Neural progenitor cell (in vitro differentiated cells): ENCODE results near the gene KMT5C. TPM values are rescaled to one million over a fixed set of nuclear protein-coding genes. Genes with fewer than 3 reads are reported as not detected.
A peak's percentile ranks its signal among the peaks of the same experiment; 100 is the strongest.

Experiments used
- DNase-seq: peaks from one replicate; pipeline ENCODE4 v3.0.0-alpha.2; 2016; ENCODE audit warnings: low spot score
- H2AFZ ChIP-seq: fragments of 200-600 bp; sonication (generic); replicated peaks from 2 replicates; pipeline ENCODE4 v1.6.1; 2016; ENCODE audit warnings: antibody characterized with exemption
- H3F3A ChIP-seq: fragments of 200-600 bp; sonication (generic); 2 replicates; pipeline ENCODE4 v1.6.1; 2016; ENCODE audit warnings: antibody characterized with exemption, low read depth
- H3K27ac ChIP-seq: fragments of 200-600 bp; sonication (generic); 2 replicates; pipeline ENCODE4 v1.5.1; 2016; ENCODE audit warnings: mild to moderate bottlenecking
- H3K27me3 ChIP-seq: fragments of 200-600 bp; sonication (generic); 2 replicates; pipeline ENCODE4 v1.6.1; 2016; ENCODE audit warnings: mild to moderate bottlenecking, moderate library complexity
- H3K36me3 ChIP-seq: fragments of 200-600 bp; sonication (generic); 2 replicates; pipeline ENCODE4 v1.5.1; 2016
- H3K4me1 ChIP-seq: fragments of 200-600 bp; sonication (generic); 2 replicates; pipeline ENCODE4 v1.6.1; 2016; ENCODE audit warnings: mixed run types
- H3K4me2 ChIP-seq: fragments of 200-600 bp; sonication (generic); 2 replicates; pipeline ENCODE4 v1.6.1; 2016
- H3K4me3 ChIP-seq: fragments of 200-600 bp; sonication (generic); 2 replicates; pipeline ENCODE4 v1.5.1; 2016
- H3K79me2 ChIP-seq: fragments of 200-600 bp; sonication (generic); 2 replicates; pipeline ENCODE4 v1.6.1; 2016; ENCODE audit warnings: low read depth
- H3K9ac ChIP-seq: fragments of 200-600 bp; sonication (generic); 2 replicates; pipeline ENCODE4 v1.6.1; 2016
- H3K9me3 ChIP-seq: fragments of 200-600 bp; sonication (generic); 2 replicates; pipeline ENCODE4 v1.5.1; 2016; ENCODE audit warnings: low read depth
- H4K20me1 ChIP-seq: fragments of 200-600 bp; sonication (generic); 2 replicates; pipeline ENCODE4 v1.6.1; 2016; ENCODE audit warnings: low read depth
- H3K27ac Mint-ChIP-seq: 3 replicates; pipeline ENCODE4 v1.8.0; 2021; ENCODE audit warnings: mixed read lengths
- H3K27me3 Mint-ChIP-seq: 2 replicates; pipeline ENCODE4 v1.8.0; 2022; ENCODE audit warnings: low read depth, mild to moderate bottlenecking, inconsistent platforms, moderate library complexity, mixed read lengths; ENCODE audit not compliant: insufficient read depth
- H3K36me3 Mint-ChIP-seq: 3 replicates; pipeline ENCODE4 v1.8.0; 2021; ENCODE audit warnings: mixed read lengths
- H3K4me1 Mint-ChIP-seq: 3 replicates; pipeline ENCODE4 v1.8.0; 2021; ENCODE audit warnings: mixed read lengths
- H3K4me3 Mint-ChIP-seq: 3 replicates; pipeline ENCODE4 v1.8.0; 2021; ENCODE audit warnings: mild to moderate bottlenecking, moderate library complexity, mixed read lengths
- H3K9me3 Mint-ChIP-seq: 3 replicates; pipeline ENCODE4 v1.8.0; 2020; ENCODE audit warnings: mixed read lengths
- CTCF ChIP-seq: fragments of 200-600 bp; sonication (generic); IDR thresholded peaks from 2 replicates; pipeline ENCODE4 v1.5.1; 2017; ENCODE audit warnings: antibody characterized with exemption, mild to moderate bottlenecking
- EZH2 ChIP-seq: fragments of 200-600 bp; sonication (generic); IDR thresholded peaks from 2 replicates; pipeline ENCODE4 v1.6.1; 2017; ENCODE audit warnings: antibody characterized with exemption, mild to moderate bottlenecking, moderate library complexity
- EZH2phosphoT487 ChIP-seq: fragments of 200-600 bp; sonication (generic); IDR thresholded peaks from 2 replicates; pipeline ENCODE4 v1.6.1; 2017; ENCODE audit warnings: antibody characterized with exemption
- total RNA-seq: library from RNA; depleted of rRNA; stranded (reverse); fragments of >200 nt; gene quantifications from 2 replicates; pipeline ENCODE4 v1.2.3, GENCODE V29; 2015; ENCODE audit warnings: low replicate concordance

The KMT5C gene
- total RNA-seq, 1 donor from 2014 or later, result 21.1 TPM

- Histone ChIP-seq H3F3A (peaks cover 19% of the 10 kb centered on the region), H3K79me2 (no peaks in the 10 kb centered on the region), H3K27me3 (peaks cover 80% of the 10 kb centered on the region), H3K27ac (no peak within 1 kb of the TSS), H2AFZ (peak within 1 kb of the TSS; percentile 89), H3K9ac (no peak within 1 kb of the TSS), H3K9me3 (no peaks in the 10 kb centered on the region), H3K4me3 (peak within 1 kb of the TSS; percentile 55), H3K4me1 (peaks cover 14% of the 10 kb centered on the region), H3K4me2 (peak within 1 kb of the TSS; percentile 95), H3K36me3 (no peaks in the 10 kb centered on the region), H4K20me1 (no peaks in the 10 kb centered on the region)
- no peaks in the 10 kb centered on the region for H3K36me3 Mint-ChIP-seq
- peaks cover 2% of the 10 kb centered on the region for H3K9me3 Mint-ChIP-seq
- H3K27ac Mint-ChIP-seq, result no peak within 1 kb of the TSS
- DNase-seq, result peak; percentile 44
- TF ChIP-seq EZH2 (peak; percentile 47), CTCF (no peak), EZH2phosphoT487 (peak; percentile 60)
- H3K27me3 Mint-ChIP-seq, result peaks cover 38% of the 10 kb centered on the region
- H3K4me3 Mint-ChIP-seq, result peak within 1 kb of the TSS; percentile 85
- peaks cover 21% of the 10 kb centered on the region for H3K4me1 Mint-ChIP-seq
Measured at GRCh38 chr19:55370305-55370988, 30.8 kb downstream of the KMT5C start, which contains the start of gene IL11. IL11 (minus strand) TSS chr19:55370463; CDS start chr19:55370310, 153 bp downstream.

GRCh38 chr19:55372316-55373081, 32.8 kb downstream of the KMT5C start:
- H3K27me3 ChIP-seq, result peaks cover 88% of the 10 kb centered on the region
- no peak overlapping the region for H3K9ac ChIP-seq
- H2AFZ ChIP-seq, result no peak overlapping the region
- H4K20me1 ChIP-seq, result no peaks in the 10 kb centered on the region
- peak overlapping the region; percentile 49 for H3K4me3 Mint-ChIP-seq
- peaks cover 2% of the 10 kb centered on the region for H3K9me3 Mint-ChIP-seq
- peaks cover 34% of the 10 kb centered on the region for H3F3A ChIP-seq
- peak overlapping the region; percentile 69 for H3K27ac Mint-ChIP-seq
- H3K27me3 Mint-ChIP-seq, result peaks cover 36% of the 10 kb centered on the region
- DNase-seq, result no peak
- no peak overlapping the region for H3K4me2 ChIP-seq
- H3K4me1 Mint-ChIP-seq, result peaks cover 27% of the 10 kb centered on the region
- no peaks in the 10 kb centered on the region for H3K36me3 ChIP-seq
- H3K4me1 ChIP-seq, result peaks cover 28% of the 10 kb centered on the region
- H3K9me3 ChIP-seq, result no peaks in the 10 kb centered on the region
- H3K36me3 Mint-ChIP-seq, result no peaks in the 10 kb centered on the region
- no peak overlapping the region for H3K4me3 ChIP-seq
- no peaks in the 10 kb centered on the region for H3K79me2 ChIP-seq
- no peak overlapping the region for H3K27ac ChIP-seq
- no peak for TF ChIP-seq EZH2

- peaks cover 33% of the 10 kb centered on the region for H3K27me3 Mint-ChIP-seq
- Histone ChIP-seq H3K27ac (no peak overlapping the region), H4K20me1 (no peaks in the 10 kb centered on the region), H3F3A (peaks cover 34% of the 10 kb centered on the region), H3K36me3 (no peaks in the 10 kb centered on the region), H3K4me3 (no peak overlapping the region), H3K4me1 (peaks cover 37% of the 10 kb centered on the region), H3K9ac (no peak overlapping the region), H3K9me3 (no peaks in the 10 kb centered on the region), H3K27me3 (peaks cover 88% of the 10 kb centered on the region), H3K4me2 (peak overlapping the region; percentile 54), H2AFZ (no peak overlapping the region), H3K79me2 (no peaks in the 10 kb centered on the region)
- peaks cover 27% of the 10 kb centered on the region for H3K4me1 Mint-ChIP-seq
- no peaks in the 10 kb centered on the region for H3K9me3 Mint-ChIP-seq
- no peak for DNase-seq
- TF ChIP-seq CTCF, result no peak
- H3K27ac Mint-ChIP-seq, result peak overlapping the region; percentile 57
- H3K4me3 Mint-ChIP-seq, result peak overlapping the region; percentile 40
- H3K36me3 Mint-ChIP-seq, result no peaks in the 10 kb centered on the region
Measured at GRCh38 chr19:55373306-55373992, 33.8 kb downstream of the KMT5C start.
